DOHH2 (cell line): ENCODE results near the gene DPYSL5.

Experiments used
- H3F3A ChIP-seq: fragments of 200-600 bp; sonication (generic), shearing (Covaris generic); 2 replicates; pipeline ENCODE4 v1.6.0; 2016; ENCODE audit warnings: antibody characterized with exemption, mild to moderate bottlenecking; ENCODE audit not compliant: control insufficient read depth, insufficient read depth
- H3K27ac ChIP-seq: fragments of 200-600 bp; sonication (generic); 2 replicates; pipeline ENCODE4 v1.5.1; 2014; ENCODE audit warnings: low read depth, mild to moderate bottlenecking, low read length, moderate library complexity
- H3K27me3 ChIP-seq: fragments of 200-600 bp; sonication (generic); 2 replicates; pipeline ENCODE4 v1.6.1; 2014; ENCODE audit warnings: mild to moderate bottlenecking, low read length, mixed read lengths; ENCODE audit not compliant: control insufficient read depth
- H3K36me3 ChIP-seq: fragments of 200-600 bp; sonication (generic); 2 replicates; pipeline ENCODE4 v1.6.1; 2014; ENCODE audit warnings: mild to moderate bottlenecking, low read length, moderate library complexity, mixed read lengths; ENCODE audit not compliant: control insufficient read depth
- H3K4me1 ChIP-seq: fragments of 200-600 bp; sonication (generic); 2 replicates; pipeline ENCODE4 v1.6.1; 2014; ENCODE audit warnings: mild to moderate bottlenecking, low read length, mixed read lengths; ENCODE audit not compliant: control insufficient read depth
- H3K4me2 ChIP-seq: fragments of 200-600 bp; sonication (generic); 2 replicates; pipeline ENCODE4 v1.6.0; 2014; ENCODE audit warnings: mild to moderate bottlenecking, low read length, moderate library complexity
- H3K4me3 ChIP-seq: fragments of 200-600 bp; sonication (generic); 2 replicates; pipeline ENCODE4 v1.5.1; 2014; ENCODE audit warnings: mild to moderate bottlenecking, low read length, mixed read lengths
- H3K79me2 ChIP-seq: fragments of 200-600 bp; sonication (generic); 2 replicates; pipeline ENCODE4 v1.6.1; 2014; ENCODE audit warnings: mild to moderate bottlenecking, low read length, mixed read lengths; ENCODE audit not compliant: control insufficient read depth
- H3K9me2 ChIP-seq: fragments of 200-600 bp; sonication (generic); replicated peaks from 2 replicates; pipeline ENCODE4 v1.6.1; 2014; ENCODE audit warnings: mild to moderate bottlenecking, low read length, mixed read lengths; ENCODE audit not compliant: control insufficient read depth
- H3K9me3 ChIP-seq: fragments of 200-600 bp; sonication (generic); 2 replicates; pipeline ENCODE4 v1.6.1; 2014; ENCODE audit warnings: antibody characterized with exemption, low read length, mixed read lengths; ENCODE audit not compliant: control insufficient read depth, insufficient read depth
- H4K20me1 ChIP-seq: fragments of 200-600 bp; sonication (generic); 2 replicates; pipeline ENCODE4 v1.6.0; 2014; ENCODE audit warnings: low read depth, mild to moderate bottlenecking, antibody characterized with exemption, low read length, moderate library complexity; ENCODE audit not compliant: control insufficient read depth, insufficient read depth
- EZH2phosphoT487 ChIP-seq: fragments of 200-600 bp; sonication (generic); IDR thresholded peaks from 2 replicates; pipeline ENCODE4 v1.6.1; 2017; ENCODE audit warnings: borderline replicate concordance, mild to moderate bottlenecking, antibody characterized with exemption, low read length, moderate library complexity, mixed read lengths
- TF ChIP-seq, protein P1 (sequence below): fragments of 200-600 bp; sonication (generic); IDR thresholded peaks from one replicate; pipeline ENCODE4 v1.5.1; 2014; ENCODE audit warnings: antibody characterized with exemption, mild to moderate bottlenecking, low read depth, low read length; ENCODE audit not compliant: poor library complexity, severe bottlenecking

DPYSL5 gene

DNA sequence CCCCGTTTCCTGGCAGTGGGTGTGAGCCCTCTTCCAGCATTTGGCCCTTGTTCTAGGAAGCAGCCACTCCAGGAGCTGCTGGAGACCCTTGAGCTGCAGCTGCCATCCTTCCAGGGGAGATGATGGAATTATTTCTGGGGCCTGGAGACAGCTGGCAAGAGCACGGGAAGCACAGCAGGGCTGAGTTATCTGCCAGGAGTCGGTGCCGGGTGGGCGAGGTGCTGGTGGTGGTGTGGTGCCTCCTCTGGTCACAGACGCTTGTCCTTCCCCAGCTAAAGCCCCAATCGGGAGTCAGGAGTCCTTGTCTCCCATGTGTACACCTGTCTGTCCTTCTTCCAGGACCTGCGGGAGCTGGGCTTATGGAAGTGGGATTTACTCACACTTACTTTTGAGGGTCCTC lies 36.0 kb downstream of the DPYSL5 start:
- Histone ChIP-seq H3K27ac (no peak overlapping the region), H3K27me3 (peaks cover 20% of the 10 kb centered on the region), H3K79me2 (no peaks in the 10 kb centered on the region), H3K9me3 (no peaks in the 10 kb centered on the region), H4K20me1 (no peaks in the 10 kb centered on the region), H3K36me3 (no peaks in the 10 kb centered on the region), H3F3A (no peaks in the 10 kb centered on the region), H3K9me2 (no peaks in the 10 kb centered on the region), H3K4me3 (no peak overlapping the region), H3K4me2 (no peak overlapping the region), H3K4me1 (peaks cover 8% of the 10 kb centered on the region)
- TF ChIP-seq, protein P1, sequence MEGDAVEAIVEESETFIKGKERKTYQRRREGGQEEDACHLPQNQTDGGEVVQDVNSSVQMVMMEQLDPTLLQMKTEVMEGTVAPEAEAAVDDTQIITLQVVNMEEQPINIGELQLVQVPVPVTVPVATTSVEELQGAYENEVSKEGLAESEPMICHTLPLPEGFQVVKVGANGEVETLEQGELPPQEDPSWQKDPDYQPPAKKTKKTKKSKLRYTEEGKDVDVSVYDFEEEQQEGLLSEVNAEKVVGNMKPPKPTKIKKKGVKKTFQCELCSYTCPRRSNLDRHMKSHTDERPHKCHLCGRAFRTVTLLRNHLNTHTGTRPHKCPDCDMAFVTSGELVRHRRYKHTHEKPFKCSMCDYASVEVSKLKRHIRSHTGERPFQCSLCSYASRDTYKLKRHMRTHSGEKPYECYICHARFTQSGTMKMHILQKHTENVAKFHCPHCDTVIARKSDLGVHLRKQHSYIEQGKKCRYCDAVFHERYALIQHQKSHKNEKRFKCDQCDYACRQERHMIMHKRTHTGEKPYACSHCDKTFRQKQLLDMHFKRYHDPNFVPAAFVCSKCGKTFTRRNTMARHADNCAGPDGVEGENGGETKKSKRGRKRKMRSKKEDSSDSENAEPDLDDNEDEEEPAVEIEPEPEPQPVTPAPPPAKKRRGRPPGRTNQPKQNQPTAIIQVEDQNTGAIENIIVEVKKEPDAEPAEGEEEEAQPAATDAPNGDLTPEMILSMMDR: no peak
- TF ChIP-seq EZH2phosphoT487: no peak

DNA sequence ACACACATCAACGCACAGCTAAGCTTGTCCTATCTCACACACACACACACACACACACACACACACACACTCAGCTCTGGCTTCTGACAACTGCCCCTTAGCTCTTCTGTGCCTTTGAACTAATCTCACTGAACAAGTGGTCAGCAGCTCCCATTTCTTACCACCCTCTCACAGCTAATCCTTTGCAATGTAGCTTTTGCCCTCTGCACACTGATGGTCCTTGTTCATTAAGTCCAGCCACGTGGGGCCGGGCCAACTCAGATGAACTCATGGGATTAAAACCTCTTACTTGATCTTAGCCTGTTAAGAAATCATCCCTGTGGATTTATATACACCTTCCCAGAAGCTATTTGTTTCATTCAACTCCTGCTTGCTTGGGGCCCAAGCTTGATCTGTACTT lies 36.6 kb downstream of the DPYSL5 start:
- Histone ChIP-seq H3K9me3 (no peaks in the 10 kb centered on the region), H3K9me2 (no peaks in the 10 kb centered on the region), H3K27me3 (peaks cover 20% of the 10 kb centered on the region), H3K4me3 (no peak overlapping the region), H3K79me2 (no peaks in the 10 kb centered on the region), H3K4me1 (peaks cover 8% of the 10 kb centered on the region), H3K36me3 (no peaks in the 10 kb centered on the region), H4K20me1 (no peaks in the 10 kb centered on the region), H3K27ac (no peak overlapping the region), H3K4me2 (no peak overlapping the region), H3F3A (no peaks in the 10 kb centered on the region)
- TF ChIP-seq, protein P1: no peak
- TF ChIP-seq EZH2phosphoT487: no peak

GRCh38 chr2:26885651-26886329 lies 37.9 kb downstream of the DPYSL5 start:
- TF ChIP-seq, protein P1: no peak
- TF ChIP-seq EZH2phosphoT487: no peak
- Histone ChIP-seq H3K9me2 (no peaks in the 10 kb centered on the region), H3F3A (no peaks in the 10 kb centered on the region), H3K36me3 (no peaks in the 10 kb centered on the region), H4K20me1 (no peaks in the 10 kb centered on the region), H3K27ac (no peak overlapping the region), H3K9me3 (no peaks in the 10 kb centered on the region), H3K4me2 (no peak overlapping the region), H3K27me3 (peaks cover 24% of the 10 kb centered on the region), H3K4me1 (peaks cover 8% of the 10 kb centered on the region), H3K4me3 (no peak overlapping the region), H3K79me2 (no peaks in the 10 kb centered on the region)
